NK-92 (cell line): Measurements from ENCODE around the gene TMEM132C.

Experiments
- DNase-seq: peaks from one replicate; lab custom pipeline; 2025; ENCODE audit not compliant: unreplicated experiment; lab: John Stamatoyannopoulos, UW

The TMEM132C gene

DNA sequence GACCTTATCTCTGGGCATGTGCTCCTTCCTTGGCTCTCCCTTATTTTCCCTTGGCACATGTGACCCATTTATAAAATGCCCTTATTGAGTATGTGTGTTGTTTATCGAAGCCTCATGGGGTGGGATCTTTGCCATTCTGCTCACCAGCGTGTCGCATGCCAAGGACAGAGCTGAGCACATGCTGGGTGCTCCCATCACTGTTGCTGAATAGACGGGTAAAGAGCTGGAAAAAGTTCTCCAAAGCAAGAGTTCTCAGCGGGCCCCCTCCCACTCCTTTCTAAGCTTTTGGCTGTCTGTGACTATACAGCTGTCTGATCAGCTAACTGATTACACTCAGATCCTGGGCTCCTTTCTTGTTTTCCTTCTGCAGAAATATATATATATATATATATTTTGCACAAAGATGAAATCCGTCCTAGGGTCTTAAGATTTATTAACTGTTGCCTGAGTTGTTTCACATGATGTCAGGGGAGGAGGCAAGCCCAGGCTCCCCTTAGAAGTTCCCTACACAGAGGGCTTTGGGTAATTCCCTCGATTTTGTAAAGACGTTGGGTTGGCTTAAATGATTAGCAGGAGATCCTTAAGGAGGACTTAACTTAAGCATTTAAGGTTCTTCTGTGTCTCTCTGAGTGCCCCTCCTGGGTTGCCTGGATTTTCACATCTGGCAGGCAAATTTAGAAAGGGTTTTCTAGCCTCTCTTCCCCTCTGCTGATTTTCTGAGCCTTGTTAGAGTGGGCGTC lies 71.6 kb downstream of the TMEM132C start:
- no peak for DNase-seq

DNA sequence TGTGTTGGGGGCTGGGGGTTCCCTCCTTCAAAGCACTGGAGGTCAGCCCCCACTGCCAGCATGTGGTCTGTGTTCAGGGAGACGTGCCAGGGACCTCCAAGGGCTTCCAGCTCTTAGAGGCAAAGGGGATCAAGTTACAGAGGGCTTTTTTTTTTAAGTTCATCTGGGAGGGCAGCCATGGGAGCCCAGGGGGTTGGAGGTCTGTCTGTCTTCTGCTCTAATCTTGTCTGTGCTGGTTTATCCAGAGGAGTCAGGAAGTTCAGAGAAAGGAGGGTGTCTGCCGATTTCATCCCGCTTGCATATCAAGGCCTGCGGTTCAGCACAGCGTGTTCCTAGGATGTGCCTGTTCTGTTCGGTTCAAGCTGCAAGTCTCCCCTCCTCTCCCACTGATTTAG lies 72.2 kb downstream of the TMEM132C start:
- no peak for DNase-seq

DNA sequence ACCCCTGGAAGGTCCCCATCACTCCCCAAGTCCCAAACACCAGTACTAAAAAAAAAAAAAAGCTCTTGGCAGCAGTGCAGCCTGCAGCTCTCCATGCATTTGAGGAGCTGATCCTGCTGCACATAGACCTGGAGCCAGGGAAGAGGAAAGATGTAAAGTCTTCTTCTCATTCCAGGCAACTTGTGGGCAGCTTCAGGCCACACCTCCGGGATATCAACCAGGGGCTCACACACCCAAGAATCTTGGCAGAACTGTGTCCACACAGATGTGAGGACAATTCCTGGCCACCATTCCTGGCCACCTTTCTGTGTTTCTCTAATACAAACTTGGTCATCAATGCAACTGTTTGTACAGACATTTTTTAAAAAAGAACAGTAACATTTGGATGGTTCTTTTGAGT lies 72.7 kb downstream of the TMEM132C start:
- DNase-seq: no peak

DNA sequence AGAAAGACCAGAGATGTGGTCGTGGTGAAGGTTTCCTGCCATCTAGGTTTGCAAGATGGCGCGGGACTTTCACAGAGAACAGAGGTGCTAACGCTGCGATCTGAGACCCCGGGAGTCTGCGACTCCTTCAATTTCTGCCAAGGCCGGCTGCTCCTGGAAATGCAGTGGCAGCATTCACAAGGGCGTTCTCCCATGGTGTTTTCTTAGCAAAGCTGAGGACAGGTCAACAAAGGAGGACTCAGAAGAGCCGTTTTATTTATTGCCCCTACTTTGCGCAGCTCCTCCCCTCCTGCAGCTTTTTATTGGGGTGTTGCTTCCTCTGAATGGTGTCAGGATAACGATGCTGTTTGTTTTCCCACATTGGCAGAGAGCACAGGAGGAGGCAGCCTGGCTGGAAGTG lies 86.3 kb downstream of the TMEM132C start:
- DNase-seq: no peak

GRCh38 chr12:128356547-128356946 lies 89.6 kb downstream of the TMEM132C start:
- DNase-seq: no peak

DNA sequence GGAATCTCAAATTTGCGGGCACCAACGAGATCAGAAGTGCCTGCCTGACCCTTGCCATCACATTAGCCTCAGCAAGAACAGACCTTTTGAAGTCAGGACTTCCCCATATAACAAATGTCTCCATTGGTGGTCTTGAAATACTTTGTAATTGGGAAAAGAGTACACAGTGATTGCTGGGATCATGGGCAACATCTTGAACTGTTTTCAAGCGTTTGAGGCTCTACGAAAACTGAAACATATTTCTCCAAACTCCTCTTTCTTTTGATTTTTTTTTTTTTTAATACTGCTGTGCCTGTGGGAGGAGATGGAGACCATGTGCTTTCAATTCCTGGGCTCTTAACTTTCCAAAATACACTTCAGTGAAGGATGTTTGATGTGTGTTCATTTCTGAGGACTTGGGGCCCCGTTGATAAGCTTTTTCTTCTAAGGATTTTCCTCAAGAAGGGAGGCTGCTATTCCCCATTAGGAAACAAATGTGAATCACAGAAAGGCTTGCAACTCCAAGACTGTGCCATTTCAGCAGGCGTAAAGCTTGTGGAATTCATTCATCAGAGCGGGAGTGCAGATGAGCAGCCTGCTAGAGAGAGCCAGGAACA lies 94.5 kb downstream of the TMEM132C start:
- no peak for DNase-seq

- DNase-seq: no peak
Measured at GRCh38 chr12:128365032-128365431, 98.1 kb downstream of the TMEM132C start.

GRCh38 chr12:128365651-128366231 lies 98.8 kb downstream of the TMEM132C start:
- no peak for DNase-seq

DNA sequence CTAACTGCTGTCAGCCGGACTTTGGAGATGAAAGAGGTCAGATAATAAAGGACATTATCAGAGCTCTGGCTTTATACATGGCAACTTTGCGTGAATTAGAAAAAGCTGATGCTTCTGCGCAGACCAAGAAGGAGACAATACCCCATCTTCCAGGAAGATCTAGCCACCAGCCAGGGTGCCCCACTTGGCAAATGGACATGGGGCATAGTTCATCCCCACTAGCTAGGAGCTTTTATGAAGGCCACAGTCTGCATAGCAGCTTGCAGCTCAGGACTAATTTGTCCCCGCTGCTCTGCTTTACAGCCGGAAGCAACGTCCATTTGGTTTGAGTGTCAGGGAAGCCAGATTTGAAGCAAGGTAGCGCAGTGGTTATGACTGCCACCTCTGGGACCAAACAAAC lies 101.0 kb downstream of the TMEM132C start:
- DNase-seq: no peak

- DNase-seq: no peak
Measured at GRCh38 chr12:128381541-128381940, 114.6 kb downstream of the TMEM132C start.

DNA sequence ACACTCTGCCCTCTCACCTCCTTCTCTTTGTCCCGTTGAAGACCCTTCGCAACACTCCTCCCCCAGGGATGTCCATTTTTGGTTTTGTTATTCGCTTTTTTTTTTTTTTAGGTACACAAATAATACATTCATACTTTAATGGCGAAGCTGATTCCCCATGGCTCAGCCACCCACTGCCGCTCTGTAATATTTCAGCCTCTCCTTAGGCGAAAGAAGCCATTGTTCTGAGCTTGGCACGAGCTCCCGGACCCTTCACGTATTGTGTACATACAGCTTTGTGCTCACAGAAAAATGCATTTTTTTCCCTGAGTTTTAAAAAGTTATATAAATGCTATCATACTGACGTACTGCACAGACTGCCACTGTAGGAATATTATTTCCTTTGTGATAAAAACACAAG lies 115.0 kb downstream of the TMEM132C start:
- DNase-seq: no peak

GRCh38 chr12:128382946-128383345 lies 116.0 kb downstream of the TMEM132C start:
- DNase-seq: no peak

GRCh38 chr12:128383357-128383937 lies 116.5 kb downstream of the TMEM132C start:
- DNase-seq: no peak

GRCh38 chr12:128385736-128386135 lies 118.8 kb downstream of the TMEM132C start:
- DNase-seq: no peak

DNA sequence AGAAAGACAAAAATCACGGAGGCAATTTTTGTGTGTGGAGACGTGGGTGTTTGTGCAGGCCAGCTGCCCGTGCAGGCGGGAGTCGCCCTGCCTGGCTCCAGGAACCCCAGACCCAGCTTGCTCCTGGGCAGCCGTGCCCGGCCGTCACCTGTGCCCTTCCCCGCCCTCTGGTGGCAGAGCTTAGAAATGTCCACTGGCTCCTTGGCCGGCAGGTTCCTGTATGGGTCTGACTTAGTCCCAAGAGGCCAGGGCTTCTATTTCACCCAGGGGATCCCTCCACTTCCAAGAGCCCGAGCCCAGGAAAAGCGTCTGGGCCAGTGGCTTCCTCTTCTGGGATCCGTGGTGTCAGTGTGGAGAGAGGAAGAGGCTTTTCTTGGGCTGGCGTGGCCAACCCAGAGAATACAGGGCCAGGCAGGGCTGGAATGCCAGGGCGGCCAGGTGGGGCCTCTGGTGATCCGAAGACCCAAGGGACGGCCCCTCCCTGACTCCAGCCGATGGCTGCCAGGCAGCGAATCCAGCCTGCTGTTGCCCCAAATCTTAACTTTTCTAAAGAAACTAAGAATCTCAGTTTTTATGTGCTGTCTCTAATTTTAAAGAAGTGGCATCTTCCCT lies 120.9 kb downstream of the TMEM132C start:
- no peak for DNase-seq

DNA sequence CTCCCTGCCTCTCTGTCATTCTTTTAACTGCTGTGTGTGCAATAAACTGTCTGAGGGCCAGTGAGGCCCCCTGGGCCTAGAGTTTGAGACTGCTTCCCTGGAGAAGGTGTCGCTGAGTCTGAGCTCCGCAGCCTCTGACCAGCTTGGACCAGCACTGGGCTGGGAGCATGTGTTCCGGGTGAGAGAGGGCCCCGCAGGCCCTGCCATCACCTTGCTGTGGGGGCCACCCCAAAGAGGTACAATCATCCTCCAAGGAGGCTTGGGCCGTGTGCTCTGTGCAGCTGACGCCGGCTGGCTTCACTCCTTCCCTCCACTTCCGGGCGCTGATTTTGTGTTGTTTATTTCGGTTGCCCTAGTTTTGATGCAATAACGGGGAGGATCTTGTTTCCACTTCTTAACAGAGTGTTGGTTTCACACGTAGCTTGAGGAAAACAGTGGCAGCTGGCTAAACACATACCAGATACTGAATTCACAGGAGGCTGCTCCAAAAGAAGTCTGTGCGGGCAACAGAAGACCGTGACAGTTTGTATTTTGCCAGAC lies 121.6 kb downstream of the TMEM132C start:
- no peak for DNase-seq

DNA sequence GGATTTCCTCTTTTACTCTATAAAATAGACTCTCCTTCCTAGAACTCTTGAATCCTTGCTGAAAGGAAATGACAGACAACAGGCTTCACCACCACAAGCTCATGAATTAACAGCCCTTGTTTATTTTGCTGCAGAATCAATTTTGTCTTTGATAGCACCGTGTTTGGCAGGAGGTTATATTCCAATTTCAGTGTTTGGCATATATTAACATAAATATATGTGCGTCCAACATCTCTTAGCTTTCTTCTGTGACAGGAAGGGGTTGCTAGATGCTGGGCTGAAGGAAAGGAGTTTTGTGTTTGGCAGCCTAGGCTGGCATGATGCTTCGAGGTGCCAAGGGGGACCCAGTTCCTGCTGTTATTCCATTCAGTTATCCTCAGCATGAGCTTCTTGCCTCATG lies 126.4 kb downstream of the TMEM132C start:
- no peak for DNase-seq

- no peak for DNase-seq
Measured at GRCh38 chr12:128394137-128394536, 127.2 kb downstream of the TMEM132C start.

DNA sequence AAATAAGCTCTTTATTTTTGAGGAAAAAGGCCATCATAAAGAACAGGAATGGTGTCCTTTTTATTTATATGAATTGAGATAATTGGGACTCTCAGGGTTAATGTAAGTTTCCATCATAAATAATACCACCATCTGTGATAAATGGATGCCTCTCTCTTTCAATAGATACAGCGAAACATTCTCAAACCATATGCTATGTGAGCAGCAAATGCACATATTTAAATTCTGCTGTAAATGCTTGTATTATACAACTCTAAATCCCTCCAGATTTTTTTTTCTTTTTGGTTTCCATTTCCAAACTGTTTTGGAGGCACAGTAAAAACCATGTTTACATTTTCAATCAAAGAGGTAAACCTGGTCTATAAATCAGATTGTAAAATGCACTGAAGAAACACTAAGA lies 132.3 kb downstream of the TMEM132C start:
- DNase-seq: no peak

DNA sequence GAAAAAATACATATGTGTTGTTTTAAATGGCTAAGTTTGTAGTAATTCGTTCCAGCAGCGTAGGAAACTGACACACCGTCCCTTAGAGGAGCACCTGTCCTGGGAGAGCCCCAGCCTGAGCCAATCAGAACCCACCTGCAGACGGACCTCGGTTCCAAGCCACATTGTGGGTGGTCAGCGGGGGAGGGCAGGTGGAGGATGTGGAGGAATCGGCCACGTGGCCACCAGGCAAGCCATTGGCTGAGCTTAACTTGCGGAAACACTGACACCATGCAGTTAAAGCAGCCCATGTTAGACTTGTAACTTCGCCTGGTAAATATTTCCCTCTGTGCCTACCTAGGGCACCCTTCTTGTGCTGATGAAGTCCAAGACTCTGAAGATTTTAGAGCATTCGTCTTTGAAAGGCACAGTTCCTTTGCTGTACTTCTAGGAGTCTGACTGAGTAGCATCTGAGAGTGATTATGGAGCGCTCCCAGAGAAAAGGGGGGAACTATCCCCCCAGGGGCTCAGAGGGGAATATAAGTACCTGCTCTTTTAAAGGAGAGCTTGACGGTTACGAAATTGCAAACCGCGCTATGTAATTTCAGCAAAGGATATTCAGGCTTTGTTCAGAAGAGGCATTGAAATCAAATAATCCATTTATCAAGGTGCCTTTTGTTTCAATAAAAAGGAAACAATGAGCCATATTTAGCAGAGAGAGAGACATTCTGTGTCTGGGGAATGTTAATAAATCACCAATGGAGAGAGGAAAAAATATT lies 135.7 kb downstream of the TMEM132C start:
- DNase-seq: no peak

GRCh38 chr12:128408669-128409068 lies 141.7 kb downstream of the TMEM132C start:
- no peak for DNase-seq
